ENCODE data around the gene ANKRD55. TPM values are rescaled to one million over a fixed set of nuclear protein-coding genes. Genes with fewer than 3 reads are reported as not detected.
"Not testable (repeated sequence)": the region's sequence is repeated elsewhere in the genome, so short reads cannot be mapped to it uniquely, and the experiment has no call there.

The ANKRD55 gene
- total RNA-seq, 1 donor from 2014 or later = 0.18 TPM

- H3K36me3 Mint-ChIP-seq = no peaks in the 10 kb centered on the region
- peaks cover 25% of the 10 kb centered on the region for H3K4me1 Mint-ChIP-seq
- no peaks in the 10 kb centered on the region for H3K27me3 Mint-ChIP-seq (ENCODE audit: low read depth)
- H3K9me3 Mint-ChIP-seq = no peaks in the 10 kb centered on the region
- no peak overlapping the region for H3K4me3 Mint-ChIP-seq
- TF ChIP-seq CTCF (IDR thresholded peaks at IDR 0.05; ENCODE audit: unreplicated experiment) = no peak
- H3K27ac Mint-ChIP-seq = peak overlapping the region; percentile 88
- DNase-seq (ENCODE audit: low spot score in 2 of 2, unreplicated experiment in 2 of 2) = no peak
Observed at GRCh38 chr5:56123531-56124243, 109.4 kb downstream of the ANKRD55 start.

GRCh38 chr5:56122360-56122985 lies 110.7 kb downstream of the ANKRD55 start:
- H3K36me3 Mint-ChIP-seq; H3K4me3 Mint-ChIP-seq; DNase-seq (ENCODE audit: low spot score in 2 of 2, unreplicated experiment in 2 of 2); H3K9me3 Mint-ChIP-seq; H3K27me3 Mint-ChIP-seq (ENCODE audit: low read depth): not testable (repeated sequence)
- Mint-ChIP-seq H3K4me1 (peaks cover 16% of the 10 kb centered on the region), H3K27ac (peak overlapping the region; percentile 74)

- no peaks in the 10 kb centered on the region for H3K27me3 Mint-ChIP-seq (ENCODE audit: low read depth)
- DNase-seq (ENCODE audit: low spot score in 2 of 2, unreplicated experiment in 2 of 2) = no peak
Observed at GRCh38 chr5:56119050-56119449, 114.1 kb downstream of the ANKRD55 start.

GRCh38 chr5:56116599-56117141 lies 116.5 kb downstream of the ANKRD55 start:
- Mint-ChIP-seq H3K4me3 (no peak overlapping the region), H3K4me1 (peaks cover 10% of the 10 kb centered on the region), H3K27me3 (ENCODE audit: low read depth) (no peaks in the 10 kb centered on the region), H3K9me3 (no peaks in the 10 kb centered on the region), H3K36me3 (no peaks in the 10 kb centered on the region), H3K27ac (no peak overlapping the region)
- DNase-seq (ENCODE audit: low spot score in 2 of 2, unreplicated experiment in 2 of 2) = no peak
- no peak for TF ChIP-seq CTCF (IDR thresholded peaks at IDR 0.05; ENCODE audit: unreplicated experiment)

More at GRCh38 chr5:56119050-56119449, 114.1 kb downstream of the ANKRD55 start:
- H3K4me3 Mint-ChIP-seq = no peak overlapping the region
- peaks cover 12% of the 10 kb centered on the region for H3K4me1 Mint-ChIP-seq
- no peaks in the 10 kb centered on the region for H3K9me3 Mint-ChIP-seq
- no peaks in the 10 kb centered on the region for H3K36me3 Mint-ChIP-seq
- no peak for TF ChIP-seq CTCF (IDR thresholded peaks at IDR 0.05; ENCODE audit: unreplicated experiment)
- no peak overlapping the region for H3K27ac Mint-ChIP-seq

GRCh38 chr5:56115589-56115988 lies 117.5 kb downstream of the ANKRD55 start:
- Mint-ChIP-seq H3K4me1 (peaks cover 18% of the 10 kb centered on the region), H3K27me3 (ENCODE audit: low read depth) (no peaks in the 10 kb centered on the region), H3K36me3 (no peaks in the 10 kb centered on the region), H3K27ac (no peak overlapping the region), H3K9me3 (no peaks in the 10 kb centered on the region), H3K4me3 (no peak overlapping the region)
- TF ChIP-seq CTCF (IDR thresholded peaks at IDR 0.05; ENCODE audit: unreplicated experiment) = no peak
- DNase-seq (ENCODE audit: low spot score in 2 of 2, unreplicated experiment in 2 of 2) = no peak

- H3K9me3 Mint-ChIP-seq = no peaks in the 10 kb centered on the region
- DNase-seq (ENCODE audit: low spot score in 2 of 2, unreplicated experiment in 2 of 2) = no peak
- no peaks in the 10 kb centered on the region for H3K36me3 Mint-ChIP-seq
- peak overlapping the region; percentile 52 for H3K27ac Mint-ChIP-seq
- H3K27me3 Mint-ChIP-seq (ENCODE audit: low read depth) = no peaks in the 10 kb centered on the region
- H3K4me3 Mint-ChIP-seq = no peak overlapping the region
- TF ChIP-seq CTCF (IDR thresholded peaks at IDR 0.05; ENCODE audit: unreplicated experiment) = no peak
- peaks cover 24% of the 10 kb centered on the region for H3K4me1 Mint-ChIP-seq
Observed at GRCh38 chr5:56112526-56113121, 120.5 kb downstream of the ANKRD55 start.

Data from mesothelial cell of epicardium (in vitro differentiated cells).